SK-N-MC (cell line): ENCODE results near the gene POLR2M.

Experiments used
- EZH2 ChIP-seq: fragments of 200-600 bp; sonication (generic); IDR thresholded peaks from one replicate; pipeline ENCODE4 v1.6.1; 2017; ENCODE audit warnings: antibody characterized with exemption
- FOXP2 ChIP-seq: optimal IDR thresholded peaks from 2 replicates; pipeline ENCODE3; 2011; ENCODE audit warnings: mild to moderate bottlenecking, moderate library complexity; ENCODE audit not compliant: insufficient read depth; ENCODE audit errors: extremely low read length, control extremely low read depth
- POLR2AphosphoS5 ChIP-seq: IDR thresholded peaks from 2 replicates; pipeline ENCODE4 v1.6.1; 2012; ENCODE audit warnings: mild to moderate bottlenecking, low read depth, low read length, borderline replicate concordance

GRCh38 chr15:57667171-57667849 is 39.2 kb upstream of the POLR2M start:
- TF ChIP-seq POLR2AphosphoS5 (no peak), FOXP2 (no peak), EZH2 (no peak)
